CD4-positive, alpha-beta T cell treated with Interleukin-6 at 100 ng/mL for 8 hours (primary cell): Measurements from ENCODE around the gene GPC6.
"Not testable (repeated sequence)": the region's sequence is repeated elsewhere in the genome, so short reads cannot be mapped to it uniquely, and the experiment has no call there.

ENCODE experiments used
- DNase-seq: peaks from one replicate; pipeline ENCODE4 v3.0.0-alpha.2; 2020; ENCODE audit warnings: mixed read lengths, low spot score

Gene GPC6

GRCh38 chr13:93435651-93436050, 209.0 kb downstream of the GPC6 start:
- no peak for DNase-seq

GRCh38 chr13:93437081-93437480, 210.5 kb downstream of the GPC6 start:
- DNase-seq = no peak

- DNase-seq = no peak
These were observed 219.6 kb downstream of the GPC6 start for GRCh38 chr13:93446238-93446637.

GRCh38 chr13:93450191-93450621, 223.6 kb downstream of the GPC6 start:
- DNase-seq = no peak

- DNase-seq = no peak
These were observed 224.2 kb downstream of the GPC6 start for GRCh38 chr13:93450761-93451160.

- DNase-seq = not testable (repeated sequence)
These were observed 228.1 kb downstream of the GPC6 start for GRCh38 chr13:93454676-93455235.

- no peak for DNase-seq
These were observed 229.3 kb downstream of the GPC6 start for GRCh38 chr13:93455861-93456260.

GRCh38 chr13:93460005-93460404, 233.4 kb downstream of the GPC6 start:
- no peak for DNase-seq

- no peak for DNase-seq
These were observed 235.5 kb downstream of the GPC6 start for GRCh38 chr13:93462151-93462550.

GRCh38 chr13:93466502-93467036, 240.0 kb downstream of the GPC6 start:
- no peak for DNase-seq

GRCh38 chr13:93467175-93467574, 240.6 kb downstream of the GPC6 start:
- no peak for DNase-seq

- DNase-seq = no peak
These were observed 241.8 kb downstream of the GPC6 start for GRCh38 chr13:93468433-93468832.

- no peak for DNase-seq
These were observed 245.7 kb downstream of the GPC6 start for GRCh38 chr13:93472296-93472695.

GRCh38 chr13:93472814-93473296, 246.2 kb downstream of the GPC6 start:
- DNase-seq = no peak

- DNase-seq = no peak
These were observed 247.0 kb downstream of the GPC6 start for GRCh38 chr13:93473441-93474270.

GRCh38 chr13:93476175-93476574, 249.6 kb downstream of the GPC6 start:
- DNase-seq = no peak

- DNase-seq = no peak
These were observed 250.6 kb downstream of the GPC6 start for GRCh38 chr13:93477238-93477637.

GRCh38 chr13:93480553-93481106, 254.0 kb downstream of the GPC6 start:
- no peak for DNase-seq

GRCh38 chr13:93496117-93496516, 269.5 kb downstream of the GPC6 start:
- not testable (repeated sequence) for DNase-seq

GRCh38 chr13:93496985-93497673, 270.5 kb downstream of the GPC6 start:
- DNase-seq = no peak

GRCh38 chr13:93499991-93500390, 273.4 kb downstream of the GPC6 start:
- DNase-seq = no peak

GRCh38 chr13:93502071-93502470, 275.5 kb downstream of the GPC6 start:
- DNase-seq = no peak
